Fibroblast of skin of abdomen (primary cell): ENCODE measurements around the gene ANK2.
"Not testable (repeated sequence)": the region's sequence is repeated elsewhere in the genome, so short reads cannot be mapped to it uniquely, and the experiment has no call there.

Experiments used
- DNase-seq: peaks from one replicate; pipeline ENCODE4 v3.0.0-alpha.2; 2013

The ANK2 gene

DNA sequence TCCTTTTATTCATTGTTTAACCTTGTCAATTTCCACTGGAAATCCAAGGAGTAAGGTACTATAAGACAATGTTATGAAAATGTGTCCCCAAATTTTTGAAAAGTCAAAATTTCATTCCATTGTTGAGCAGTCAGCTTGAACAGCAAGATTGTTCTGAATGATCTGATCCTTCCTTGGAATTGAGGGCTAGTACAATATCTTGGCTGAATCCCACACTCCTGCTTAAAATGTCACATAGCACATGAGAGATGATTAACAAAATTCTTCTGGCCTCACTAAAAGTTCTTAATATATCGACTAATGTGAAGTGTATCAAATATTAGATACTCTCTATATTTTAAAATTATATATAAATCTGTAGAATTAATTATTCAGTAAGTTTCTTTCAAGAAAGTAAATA is 104.8 kb downstream of the ANK2 start:
- no peak for DNase-seq

DNA sequence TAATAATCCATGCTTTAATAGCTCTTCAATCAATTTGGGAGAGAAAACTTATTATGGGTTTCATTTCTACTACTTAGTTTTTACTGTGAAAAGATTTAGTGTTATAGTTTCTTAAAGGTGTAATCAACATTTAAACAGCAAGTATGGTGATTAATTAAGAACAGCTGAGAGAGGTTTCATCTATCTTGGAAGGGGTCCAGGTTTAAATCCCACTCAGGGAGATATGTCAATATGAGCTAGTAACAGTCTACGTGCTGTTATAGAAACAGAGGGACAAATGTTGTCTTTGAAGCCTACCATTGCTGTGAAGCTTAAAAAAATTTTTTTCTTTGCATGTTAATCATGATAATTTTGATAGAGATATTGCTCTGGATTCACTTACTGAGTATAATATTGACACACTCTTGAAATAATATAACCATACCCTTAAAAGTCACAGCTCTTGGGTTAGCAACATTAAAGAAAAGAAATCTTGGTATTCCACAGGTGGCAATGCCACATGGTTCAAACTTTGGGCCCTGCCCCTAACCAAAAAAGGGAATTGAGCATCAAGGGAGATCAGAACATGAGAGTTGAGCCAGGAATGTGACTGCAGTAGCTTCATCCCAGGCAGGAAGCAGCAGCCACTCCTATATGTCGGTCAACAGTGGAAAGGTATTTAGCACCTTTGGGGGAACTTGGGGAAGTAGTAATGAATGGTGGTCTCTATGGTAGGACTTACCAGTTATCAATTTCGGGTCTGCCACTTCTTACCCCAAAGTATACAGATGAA is 107.8 kb downstream of the ANK2 start:
- no peak for DNase-seq

GRCh38 chr4:113159942-113160545 is 110.6 kb downstream of the ANK2 start:
- DNase-seq = no peak

DNA sequence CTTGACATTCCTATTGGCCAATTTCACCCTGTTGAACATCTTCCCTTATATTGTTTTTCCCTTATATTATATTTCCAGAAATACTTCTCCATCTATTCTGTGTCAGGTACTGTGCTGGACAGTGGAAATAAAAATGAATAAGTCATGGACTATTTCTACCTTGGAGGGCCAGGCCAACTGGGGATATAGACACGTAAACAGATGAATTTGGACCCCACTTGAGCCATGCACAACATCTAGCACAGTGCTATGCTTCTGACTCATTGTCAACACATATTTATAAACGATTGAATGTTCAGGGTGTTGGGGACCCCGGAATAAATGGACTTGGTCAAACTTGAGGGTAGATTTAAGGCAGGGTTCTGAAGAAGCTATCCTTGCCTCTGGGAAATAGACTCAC is 111.1 kb downstream of the ANK2 start:
- no peak for DNase-seq

GRCh38 chr4:113162089-113162488 is 112.6 kb downstream of the ANK2 start:
- no peak for DNase-seq

GRCh38 chr4:113169368-113169767 is 119.9 kb downstream of the ANK2 start:
- DNase-seq = no peak

- DNase-seq = no peak
These were observed 120.8 kb downstream of the ANK2 start for GRCh38 chr4:113170115-113170804.

GRCh38 chr4:113170805-113171468 is 121.5 kb downstream of the ANK2 start:
- DNase-seq = no peak

GRCh38 chr4:113173126-113173792 is 123.8 kb downstream of the ANK2 start:
- DNase-seq = peak; percentile 22

DNA sequence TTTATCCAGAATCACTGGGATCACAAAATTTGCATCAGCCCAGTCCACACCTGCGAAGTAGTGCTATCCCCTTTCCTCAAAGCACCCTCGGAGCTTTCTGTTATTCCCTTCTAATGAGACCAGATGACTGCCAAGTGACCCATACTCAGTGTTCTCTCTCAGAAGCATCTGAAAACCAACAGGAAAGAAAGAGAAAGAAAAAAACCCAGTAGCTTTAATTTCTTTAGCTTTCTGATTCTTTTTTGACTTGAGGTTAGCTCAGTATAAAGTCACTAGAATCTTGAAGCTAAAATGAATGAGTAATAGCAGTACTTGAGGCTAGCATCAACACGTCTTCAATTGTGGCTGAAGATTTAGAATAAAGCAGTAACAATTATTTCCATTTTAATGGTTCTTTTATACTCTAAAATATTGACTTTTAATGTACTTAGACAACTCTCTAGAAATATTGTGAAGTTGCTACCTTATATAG is 124.4 kb downstream of the ANK2 start:
- DNase-seq = no peak

DNA sequence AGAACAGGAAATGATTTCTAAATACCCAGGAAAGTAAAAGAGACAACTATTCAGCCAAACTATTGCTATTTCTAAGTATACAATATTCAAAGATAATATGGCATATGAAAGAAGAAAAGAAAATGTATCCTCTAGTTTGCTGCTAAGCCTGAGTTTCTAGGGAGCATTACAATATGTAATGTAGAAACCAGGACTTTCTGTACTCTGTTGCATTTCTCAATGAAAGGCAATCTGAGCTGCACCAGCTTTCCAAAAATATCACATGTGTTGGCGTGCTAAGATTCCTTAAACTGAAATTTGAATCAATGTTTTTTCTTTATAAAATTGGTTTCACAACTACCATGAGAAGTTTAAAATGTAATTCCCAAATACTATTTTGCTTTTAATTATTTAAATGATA is 129.6 kb downstream of the ANK2 start:
- DNase-seq = no peak

- peak; percentile 38 for DNase-seq
These were observed 130.5 kb downstream of the ANK2 start for GRCh38 chr4:113179996-113180395.

- DNase-seq = no peak
These were observed 132.0 kb downstream of the ANK2 start for GRCh38 chr4:113181289-113182007.

DNA sequence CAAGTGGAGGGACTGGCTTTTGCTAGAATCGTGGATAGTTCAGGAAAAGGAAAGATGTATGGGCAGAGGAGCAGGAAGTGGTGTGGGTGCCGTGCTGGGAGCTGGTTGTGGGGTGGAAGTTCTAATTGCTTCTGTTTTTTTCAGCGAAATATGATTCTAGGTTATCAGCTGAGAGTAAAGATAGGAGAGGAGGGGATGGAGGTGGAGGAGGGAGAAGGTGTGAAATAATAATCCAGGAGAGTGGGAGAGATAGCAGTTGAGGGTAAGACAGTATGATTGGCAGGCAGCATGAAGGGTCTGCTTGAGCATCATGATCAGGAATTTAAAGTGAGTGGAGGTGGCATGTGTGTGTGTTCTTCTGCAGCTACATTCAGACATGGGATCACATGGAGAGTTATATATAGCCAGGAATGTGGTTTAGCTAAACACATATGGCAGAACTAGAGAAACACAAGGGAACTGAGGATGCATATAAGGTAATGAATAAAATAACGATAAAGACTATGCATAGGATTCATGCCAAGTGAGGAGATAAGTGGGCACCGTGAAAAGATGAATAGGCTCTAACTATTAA is 133.7 kb downstream of the ANK2 start:
- DNase-seq = no peak

- DNase-seq = not testable (repeated sequence)
These were observed 136.8 kb downstream of the ANK2 start for GRCh38 chr4:113186220-113186619.

GRCh38 chr4:113186913-113187312 is 137.5 kb downstream of the ANK2 start:
- no peak for DNase-seq

DNA sequence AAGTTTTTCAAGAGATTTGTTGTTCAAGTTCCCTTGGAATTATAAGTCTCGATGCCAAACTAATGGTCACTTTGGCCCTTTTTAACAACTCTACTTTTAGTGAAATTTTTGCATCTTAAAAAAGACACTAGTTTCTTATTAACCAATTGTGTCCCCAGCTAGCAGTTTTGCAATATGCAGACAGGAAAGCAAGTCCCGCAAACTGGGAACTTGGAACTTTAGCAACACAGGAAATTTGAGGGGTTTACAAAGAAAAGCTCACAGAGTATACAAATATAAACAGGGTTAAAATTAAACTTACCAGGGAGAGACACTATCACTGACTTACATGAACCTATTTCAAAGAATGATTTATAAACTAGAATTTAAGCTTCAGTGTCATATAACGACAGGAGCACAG is 137.9 kb downstream of the ANK2 start:
- DNase-seq = no peak

GRCh38 chr4:113189546-113189945 is 140.1 kb downstream of the ANK2 start:
- DNase-seq = no peak

GRCh38 chr4:113209153-113209552 is 159.7 kb downstream of the ANK2 start:
- DNase-seq = no peak

GRCh38 chr4:113209652-113210320 is 160.3 kb downstream of the ANK2 start:
- no peak for DNase-seq

GRCh38 chr4:113212613-113213012 is 163.2 kb downstream of the ANK2 start:
- DNase-seq = no peak
